GM23338 (cell line): Measurements from ENCODE around the gene ISL2.

Source experiments
- CTCF ChIP-seq, 2 experiments: fragments of 200-600 bp in 1 of 2; sonication (generic) in 1 of 2; conservative IDR thresholded peaks; 2 replicates each; pipeline versions ENCODE4 v1.5.1 to v1.6.1; 2016 to 2017; ENCODE audit warnings: antibody characterized with exemption in 2 of 2, low read depth in 2 of 2, mild to moderate bottlenecking in 2 of 2, moderate library complexity in 1 of 2
- EZH2phosphoT487 ChIP-seq: fragments of 200-600 bp; sonication (generic); IDR thresholded peaks from one replicate; pipeline ENCODE4 v1.8.1; 2018; ENCODE audit warnings: antibody characterized with exemption; ENCODE audit not compliant: unreplicated experiment

GRCh38 chr15:76366714-76367113 is 30.1 kb downstream of the ISL2 start:
- TF ChIP-seq CTCF (conservative IDR thresholded peaks at IDR 0.05; ENCODE audit: low read depth in 2 of 2) (no peak), EZH2phosphoT487 (no peak)
